Measurements from ENCODE around the gene XYLT1.

XYLT1 gene

DNA sequence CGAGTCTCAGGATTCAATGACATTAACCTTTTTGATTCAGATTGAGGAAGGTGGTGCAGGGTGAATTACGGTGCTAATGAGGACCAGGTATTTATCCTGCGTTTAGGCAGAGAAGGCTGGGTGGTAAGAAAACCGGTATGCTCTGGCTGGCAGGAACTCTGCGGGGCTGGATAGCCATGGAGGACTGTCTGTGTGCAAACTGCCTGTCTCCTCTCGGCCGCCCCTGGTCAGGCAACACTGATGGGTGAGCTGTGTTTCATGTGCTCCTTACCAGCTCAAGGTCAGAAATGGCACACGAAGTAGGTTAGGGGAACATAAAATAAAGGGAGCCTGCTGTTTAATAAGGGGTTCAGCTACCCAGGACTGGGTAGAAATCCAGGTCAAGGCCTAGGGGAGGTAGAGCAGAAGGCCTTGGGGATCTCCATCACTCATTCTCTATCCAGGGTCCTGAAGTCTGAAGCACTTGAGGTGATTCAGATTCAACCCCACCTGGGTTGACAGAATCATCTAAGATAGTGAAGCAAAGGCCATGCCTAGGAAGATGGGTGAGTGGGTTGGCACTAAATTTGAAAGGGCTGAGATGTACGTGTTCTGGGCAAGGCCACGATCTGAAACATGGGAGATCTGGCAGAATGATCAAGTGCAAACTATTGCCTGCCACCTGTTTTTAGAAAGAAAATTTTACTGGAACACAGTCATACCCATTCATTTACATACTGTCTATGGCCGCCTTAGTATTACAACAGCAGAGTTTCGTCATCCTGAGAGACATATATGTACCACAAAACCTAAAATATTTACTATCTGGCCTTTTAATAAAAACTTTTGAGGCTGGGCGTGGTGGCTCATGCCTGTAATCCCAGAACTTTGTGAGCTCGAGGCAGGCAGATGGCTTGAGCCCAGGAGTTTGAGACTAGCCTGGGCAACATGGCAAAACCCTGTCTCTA is 292.5 kb downstream of the XYLT1 start:
- peak; percentile 60 for ATAC-seq
- TF ChIP-seq BACH2 (CRISPR knock-in tag; IDR thresholded peaks at IDR 0.05; ENCODE audit: borderline replicate concordance) (no peak), CSDC2 (CRISPR knock-in tag; IDR thresholded peaks at IDR 0.05) (0 out of 2 replicates have a peak, but pooled peaks have one; percentile 38)

DNA sequence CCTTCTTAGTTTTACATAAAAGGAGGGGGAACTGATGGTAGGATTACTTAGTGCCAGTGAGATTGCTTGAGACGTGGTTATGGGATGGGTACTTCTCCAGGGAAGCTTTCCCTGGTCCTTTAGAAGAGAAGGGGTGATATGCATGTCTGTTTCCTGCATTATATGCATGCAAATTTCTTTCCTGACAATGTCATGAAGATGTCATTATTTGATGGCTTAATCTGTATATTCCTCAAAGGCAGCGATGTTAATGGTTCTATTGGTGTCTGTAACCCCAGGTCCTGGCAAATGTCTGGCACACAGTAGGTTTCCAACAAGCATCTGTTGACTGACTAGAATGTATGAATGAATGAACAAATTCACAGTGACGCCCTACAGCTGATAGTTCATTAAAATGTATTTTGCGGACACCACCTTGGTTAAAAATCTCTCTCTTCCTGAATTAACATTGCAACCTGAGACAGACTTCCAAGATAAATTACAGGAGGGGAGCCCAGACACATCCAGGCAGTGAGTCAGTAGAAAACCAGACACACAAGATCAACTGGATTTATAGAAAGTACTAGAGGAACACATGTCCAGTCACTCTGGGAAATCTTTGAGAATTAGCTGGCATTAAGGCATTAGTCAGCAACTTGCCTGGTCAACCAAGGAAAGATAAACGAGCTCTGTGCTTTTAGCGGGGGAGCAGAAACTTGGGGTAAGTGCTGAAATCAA is 293.4 kb downstream of the XYLT1 start:
- TF ChIP-seq CSDC2 (CRISPR knock-in tag; IDR thresholded peaks at IDR 0.05) (no peak), ARNTL (CRISPR knock-in tag; IDR thresholded peaks at IDR 0.05; ENCODE audit: borderline replicate concordance, low read depth) (no peak), ZNF8 (CRISPR knock-in tag; IDR thresholded peaks at IDR 0.05) (no peak), SNAI2 (CRISPR knock-in tag; IDR thresholded peaks at IDR 0.05) (no peak), PPARA (CRISPR knock-in tag; IDR thresholded peaks at IDR 0.05; ENCODE audit: borderline replicate concordance) (no peak), ISL1 (CRISPR knock-in tag; IDR thresholded peaks at IDR 0.05) (no peak), TOX (CRISPR knock-in tag; IDR thresholded peaks at IDR 0.05; ENCODE audit: borderline replicate concordance) (no peak), ESRRG (CRISPR knock-in tag; IDR thresholded peaks at IDR 0.05) (no peak), TCF4 (CRISPR knock-in tag; IDR thresholded peaks at IDR 0.05; ENCODE audit: borderline replicate concordance) (no peak), GLIS3 (CRISPR knock-in tag; IDR thresholded peaks at IDR 0.05) (no peak), RARB (CRISPR knock-in tag; IDR thresholded peaks at IDR 0.05) (no peak), ZFP3 (CRISPR knock-in tag; IDR thresholded peaks at IDR 0.05) (no peak), BACH2 (CRISPR knock-in tag; IDR thresholded peaks at IDR 0.05; ENCODE audit: borderline replicate concordance) (no peak)
- TF ChIP-seq, protein P1, sequence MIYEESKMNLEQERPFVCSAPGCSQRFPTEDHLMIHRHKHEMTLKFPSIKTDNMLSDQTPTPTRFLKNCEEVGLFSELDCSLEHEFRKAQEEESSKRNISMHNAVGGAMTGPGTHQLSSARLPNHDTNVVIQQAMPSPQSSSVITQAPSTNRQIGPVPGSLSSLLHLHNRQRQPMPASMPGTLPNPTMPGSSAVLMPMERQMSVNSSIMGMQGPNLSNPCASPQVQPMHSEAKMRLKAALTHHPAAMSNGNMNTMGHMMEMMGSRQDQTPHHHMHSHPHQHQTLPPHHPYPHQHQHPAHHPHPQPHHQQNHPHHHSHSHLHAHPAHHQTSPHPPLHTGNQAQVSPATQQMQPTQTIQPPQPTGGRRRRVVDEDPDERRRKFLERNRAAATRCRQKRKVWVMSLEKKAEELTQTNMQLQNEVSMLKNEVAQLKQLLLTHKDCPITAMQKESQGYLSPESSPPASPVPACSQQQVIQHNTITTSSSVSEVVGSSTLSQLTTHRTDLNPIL (CRISPR knock-in tag; IDR thresholded peaks at IDR 0.05; ENCODE audit: low read depth) = no peak
- TF ChIP-seq, protein P2, sequence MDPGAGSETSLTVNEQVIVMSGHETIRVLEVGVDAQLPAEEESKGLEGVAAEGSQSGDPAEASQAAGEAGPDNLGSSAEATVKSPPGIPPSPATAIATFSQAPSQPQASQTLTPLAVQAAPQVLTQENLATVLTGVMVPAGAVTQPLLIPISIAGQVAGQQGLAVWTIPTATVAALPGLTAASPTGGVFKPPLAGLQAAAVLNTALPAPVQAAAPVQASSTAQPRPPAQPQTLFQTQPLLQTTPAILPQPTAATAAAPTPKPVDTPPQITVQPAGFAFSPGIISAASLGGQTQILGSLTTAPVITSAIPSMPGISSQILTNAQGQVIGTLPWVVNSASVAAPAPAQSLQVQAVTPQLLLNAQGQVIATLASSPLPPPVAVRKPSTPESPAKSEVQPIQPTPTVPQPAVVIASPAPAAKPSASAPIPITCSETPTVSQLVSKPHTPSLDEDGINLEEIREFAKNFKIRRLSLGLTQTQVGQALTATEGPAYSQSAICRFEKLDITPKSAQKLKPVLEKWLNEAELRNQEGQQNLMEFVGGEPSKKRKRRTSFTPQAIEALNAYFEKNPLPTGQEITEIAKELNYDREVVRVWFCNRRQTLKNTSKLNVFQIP (CRISPR knock-in tag; IDR thresholded peaks at IDR 0.05; ENCODE audit: borderline replicate concordance, low read depth) = no peak
- TF ChIP-seq, protein P3, sequence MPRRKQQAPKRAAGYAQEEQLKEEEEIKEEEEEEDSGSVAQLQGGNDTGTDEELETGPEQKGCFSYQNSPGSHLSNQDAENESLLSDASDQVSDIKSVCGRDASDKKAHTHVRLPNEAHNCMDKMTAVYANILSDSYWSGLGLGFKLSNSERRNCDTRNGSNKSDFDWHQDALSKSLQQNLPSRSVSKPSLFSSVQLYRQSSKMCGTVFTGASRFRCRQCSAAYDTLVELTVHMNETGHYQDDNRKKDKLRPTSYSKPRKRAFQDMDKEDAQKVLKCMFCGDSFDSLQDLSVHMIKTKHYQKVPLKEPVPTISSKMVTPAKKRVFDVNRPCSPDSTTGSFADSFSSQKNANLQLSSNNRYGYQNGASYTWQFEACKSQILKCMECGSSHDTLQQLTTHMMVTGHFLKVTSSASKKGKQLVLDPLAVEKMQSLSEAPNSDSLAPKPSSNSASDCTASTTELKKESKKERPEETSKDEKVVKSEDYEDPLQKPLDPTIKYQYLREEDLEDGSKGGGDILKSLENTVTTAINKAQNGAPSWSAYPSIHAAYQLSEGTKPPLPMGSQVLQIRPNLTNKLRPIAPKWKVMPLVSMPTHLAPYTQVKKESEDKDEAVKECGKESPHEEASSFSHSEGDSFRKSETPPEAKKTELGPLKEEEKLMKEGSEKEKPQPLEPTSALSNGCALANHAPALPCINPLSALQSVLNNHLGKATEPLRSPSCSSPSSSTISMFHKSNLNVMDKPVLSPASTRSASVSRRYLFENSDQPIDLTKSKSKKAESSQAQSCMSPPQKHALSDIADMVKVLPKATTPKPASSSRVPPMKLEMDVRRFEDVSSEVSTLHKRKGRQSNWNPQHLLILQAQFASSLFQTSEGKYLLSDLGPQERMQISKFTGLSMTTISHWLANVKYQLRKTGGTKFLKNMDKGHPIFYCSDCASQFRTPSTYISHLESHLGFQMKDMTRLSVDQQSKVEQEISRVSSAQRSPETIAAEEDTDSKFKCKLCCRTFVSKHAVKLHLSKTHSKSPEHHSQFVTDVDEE (CRISPR knock-in tag; IDR thresholded peaks at IDR 0.05) = no peak
- TF ChIP-seq, protein P4, sequence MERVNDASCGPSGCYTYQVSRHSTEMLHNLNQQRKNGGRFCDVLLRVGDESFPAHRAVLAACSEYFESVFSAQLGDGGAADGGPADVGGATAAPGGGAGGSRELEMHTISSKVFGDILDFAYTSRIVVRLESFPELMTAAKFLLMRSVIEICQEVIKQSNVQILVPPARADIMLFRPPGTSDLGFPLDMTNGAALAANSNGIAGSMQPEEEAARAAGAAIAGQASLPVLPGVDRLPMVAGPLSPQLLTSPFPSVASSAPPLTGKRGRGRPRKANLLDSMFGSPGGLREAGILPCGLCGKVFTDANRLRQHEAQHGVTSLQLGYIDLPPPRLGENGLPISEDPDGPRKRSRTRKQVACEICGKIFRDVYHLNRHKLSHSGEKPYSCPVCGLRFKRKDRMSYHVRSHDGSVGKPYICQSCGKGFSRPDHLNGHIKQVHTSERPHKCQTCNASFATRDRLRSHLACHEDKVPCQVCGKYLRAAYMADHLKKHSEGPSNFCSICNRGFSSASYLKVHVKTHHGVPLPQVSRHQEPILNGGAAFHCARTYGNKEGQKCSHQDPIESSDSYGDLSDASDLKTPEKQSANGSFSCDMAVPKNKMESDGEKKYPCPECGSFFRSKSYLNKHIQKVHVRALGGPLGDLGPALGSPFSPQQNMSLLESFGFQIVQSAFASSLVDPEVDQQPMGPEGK (CRISPR knock-in tag; IDR thresholded peaks at IDR 0.05; ENCODE audit: borderline replicate concordance) = no peak
- peak; percentile 83 for ATAC-seq

DNA sequence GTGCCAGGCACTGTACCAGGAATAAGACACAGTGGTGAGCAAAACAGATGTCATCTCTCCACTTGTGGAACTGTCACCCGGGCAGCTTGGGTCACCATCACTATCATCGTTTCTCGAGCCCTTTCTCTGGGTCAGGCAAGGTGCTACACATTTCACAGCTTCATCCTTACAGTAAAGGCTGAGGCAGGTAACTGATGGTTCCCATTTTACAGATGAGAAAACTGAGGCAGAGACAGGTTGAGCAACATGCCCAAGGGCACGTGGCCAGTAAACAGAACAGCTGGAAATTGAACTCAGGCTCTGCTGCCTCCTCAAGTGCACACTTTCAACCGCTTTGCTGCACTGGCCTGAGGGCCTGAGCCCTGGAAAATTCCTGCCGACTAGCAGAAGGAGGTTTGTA is 294.6 kb downstream of the XYLT1 start:
- no peak for ATAC-seq
- TF ChIP-seq ISL1 (CRISPR knock-in tag; IDR thresholded peaks at IDR 0.05) (no peak), ESRRG (CRISPR knock-in tag; IDR thresholded peaks at IDR 0.05) (no peak), OSR1 (CRISPR knock-in tag; IDR thresholded peaks at IDR 0.05) (no peak), ZNF565 (CRISPR knock-in tag; conservative IDR thresholded peaks at IDR 0.05; ENCODE audit: low read depth) (no peak), SNAI2 (CRISPR knock-in tag; IDR thresholded peaks at IDR 0.05) (no peak), BACH2 (CRISPR knock-in tag; IDR thresholded peaks at IDR 0.05; ENCODE audit: borderline replicate concordance) (no peak), GLIS3 (CRISPR knock-in tag; IDR thresholded peaks at IDR 0.05) (no peak), TCF4 (CRISPR knock-in tag; IDR thresholded peaks at IDR 0.05; ENCODE audit: borderline replicate concordance) (no peak), ZNF8 (CRISPR knock-in tag; IDR thresholded peaks at IDR 0.05) (no peak), PPARA (CRISPR knock-in tag; IDR thresholded peaks at IDR 0.05; ENCODE audit: borderline replicate concordance) (no peak)
- TF ChIP-seq, protein P3 (CRISPR knock-in tag; IDR thresholded peaks at IDR 0.05) = no peak
- TF ChIP-seq, protein P4 (CRISPR knock-in tag; IDR thresholded peaks at IDR 0.05; ENCODE audit: borderline replicate concordance) = no peak
- TF ChIP-seq, protein P2 (CRISPR knock-in tag; IDR thresholded peaks at IDR 0.05; ENCODE audit: borderline replicate concordance, low read depth) = no peak
